ELR (cell line): ENCODE data around the gene STH.
"Not testable (repeated sequence)": the region's sequence is repeated elsewhere in the genome, so short reads cannot be mapped to it uniquely, and the experiment has no call there.

Source experiments
- DNase-seq: peaks from one replicate; pipeline ENCODE4 v3.0.0-alpha.2; 2015; ENCODE audit warnings: low read depth

Gene STH, protein sequence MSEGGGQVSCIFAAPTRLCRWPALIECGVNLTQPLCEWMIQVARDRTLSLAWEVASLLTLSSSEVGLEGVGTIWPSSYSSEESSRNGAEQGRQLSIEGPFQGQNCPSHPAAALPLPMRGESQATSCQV

GRCh38 chr17:45998987-45999899 lies at the start of gene STH:
TSS of gene STH (plus strand) at chr17:45999250. CDS start at chr17:45999280, 30 bp downstream.
- DNase-seq: no peak

DNA sequence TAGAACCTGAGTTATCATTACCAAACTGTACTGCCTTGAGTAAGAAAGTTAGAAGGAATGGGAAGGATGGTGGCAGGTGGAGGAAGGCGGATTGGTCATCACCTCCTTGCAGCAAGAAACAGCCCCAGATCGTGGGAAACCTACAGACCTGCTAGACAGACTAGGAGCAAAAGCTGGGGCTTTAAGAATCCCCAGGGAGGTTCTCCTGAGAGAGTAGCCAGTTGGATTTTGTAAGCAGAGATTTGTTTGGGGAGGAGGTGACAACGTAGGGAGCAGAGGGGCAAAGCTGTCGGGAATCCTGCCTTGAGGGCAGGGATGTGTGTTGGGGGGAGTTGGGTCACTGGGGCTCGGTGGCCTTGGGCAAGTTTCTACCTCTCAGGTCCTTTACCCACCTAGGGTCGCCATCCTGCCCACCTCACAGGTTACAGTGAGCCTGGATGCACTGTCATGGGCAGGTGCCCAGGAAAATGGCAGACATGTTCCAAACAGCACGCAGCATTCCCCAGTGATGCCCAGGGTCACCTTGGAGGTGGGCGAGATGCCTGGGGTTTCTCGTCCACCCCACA lies 49.2 kb upstream of the STH start:
- no peak for DNase-seq

DNA sequence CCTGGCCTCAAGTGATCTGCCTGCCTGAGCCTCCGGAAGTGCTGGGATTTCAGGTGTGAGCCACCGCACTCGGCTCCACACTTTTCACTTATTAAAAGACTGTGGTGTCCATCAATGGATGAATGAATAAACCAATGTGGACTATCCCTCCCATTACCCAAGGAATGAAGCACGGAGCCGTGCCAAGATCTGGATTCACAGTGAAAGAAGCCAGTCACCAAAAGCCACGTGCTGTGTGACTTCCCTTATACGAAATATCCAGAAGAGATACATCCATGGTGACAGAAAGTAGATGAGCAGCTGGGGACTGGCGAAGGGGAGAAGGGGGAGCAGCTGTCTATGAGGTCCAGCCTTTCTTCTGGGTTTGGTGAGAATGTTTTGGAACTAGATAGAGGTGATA lies 48.2 kb upstream of the STH start:
- no peak for DNase-seq

DNA sequence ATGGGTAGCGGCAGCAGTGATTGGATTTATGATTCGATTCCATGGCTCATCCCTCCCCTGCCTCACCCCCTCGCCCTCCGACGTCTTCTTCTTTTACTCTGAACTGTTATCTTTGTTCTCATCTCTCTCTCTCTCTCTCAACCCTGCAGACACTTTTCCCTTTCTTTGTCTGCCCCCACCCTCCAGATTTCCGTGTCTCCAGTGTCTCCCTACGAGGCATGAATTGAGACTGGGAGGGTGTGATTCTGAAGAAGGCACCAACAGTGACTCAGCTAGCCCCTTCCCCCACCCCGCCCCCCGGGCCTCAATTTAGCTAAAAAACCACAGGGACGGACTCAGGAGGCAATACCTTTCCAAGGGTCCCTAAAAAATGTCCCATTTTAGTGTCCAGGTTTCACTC lies 47.6 kb upstream of the STH start:
- no peak for DNase-seq

- DNase-seq: no peak
Measured at GRCh38 chr17:45951941-45952340, 47.1 kb upstream of the STH start.

GRCh38 chr17:45952814-45953320 lies 46.2 kb upstream of the STH start:
- no peak for DNase-seq

DNA sequence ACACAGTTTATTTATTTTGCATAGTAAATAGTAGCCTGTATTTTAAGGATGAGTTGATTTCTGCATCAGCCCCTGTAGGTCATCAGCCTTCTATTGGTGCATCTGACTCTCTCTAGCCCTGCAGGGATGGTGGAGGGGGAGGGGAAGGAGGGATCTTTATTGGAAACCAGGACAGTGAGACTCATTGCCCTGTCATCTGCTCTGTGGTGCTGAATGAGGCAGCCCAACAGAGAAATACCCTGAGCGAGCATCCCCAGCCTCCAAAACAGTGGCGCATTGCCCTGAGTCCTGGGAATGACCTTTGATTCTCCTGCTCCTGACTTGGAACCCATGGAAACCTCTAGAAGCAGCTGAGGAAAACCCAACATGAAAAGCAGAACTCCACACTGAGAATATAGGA lies 45.5 kb upstream of the STH start:
- DNase-seq: no peak

DNA sequence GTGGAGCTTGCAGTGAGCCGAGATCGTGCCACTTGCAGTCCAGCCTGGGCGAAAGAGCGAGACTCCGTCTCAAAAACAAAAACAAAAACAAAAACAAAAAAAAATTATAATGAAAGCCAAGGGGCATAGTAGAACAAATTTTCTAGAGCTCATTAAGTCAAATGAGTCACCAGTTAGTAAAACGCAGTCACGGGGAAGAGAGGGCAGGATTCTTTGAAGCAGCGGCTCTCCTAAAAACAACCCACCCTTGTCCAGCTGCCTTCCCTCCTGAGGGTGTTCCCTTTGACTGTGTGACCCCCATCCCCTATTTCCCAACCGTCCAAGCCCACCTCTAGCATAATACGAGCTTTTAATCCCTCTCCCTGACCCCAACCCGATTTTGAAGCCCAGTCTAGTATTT lies 44.1 kb upstream of the STH start:
- DNase-seq: peak; percentile 12

GRCh38 chr17:45955326-45955725 lies 43.7 kb upstream of the STH start:
- no peak for DNase-seq

DNA sequence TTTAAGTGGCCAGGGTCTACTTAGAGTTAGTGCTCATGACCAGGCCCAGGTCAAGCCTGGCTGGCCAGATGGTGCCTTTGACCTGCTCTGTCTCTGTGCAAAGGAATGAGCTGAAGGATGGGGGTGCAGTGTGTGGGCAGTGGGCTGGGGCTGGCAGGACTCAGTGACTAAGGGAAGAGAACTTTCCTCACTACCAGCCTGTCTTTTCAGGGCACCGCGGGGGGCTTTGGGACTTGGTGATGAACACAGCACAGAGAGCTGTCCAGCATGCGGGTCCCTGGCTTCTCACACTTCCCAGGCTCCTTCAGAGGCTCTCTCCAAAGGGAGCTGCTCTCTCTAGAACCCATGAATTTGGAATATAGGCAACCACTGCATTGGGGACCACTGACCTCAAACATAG lies 43.0 kb upstream of the STH start:
- DNase-seq: no peak

- not testable (repeated sequence) for DNase-seq
Measured at GRCh38 chr17:45956746-45957145, 42.3 kb upstream of the STH start.

DNA sequence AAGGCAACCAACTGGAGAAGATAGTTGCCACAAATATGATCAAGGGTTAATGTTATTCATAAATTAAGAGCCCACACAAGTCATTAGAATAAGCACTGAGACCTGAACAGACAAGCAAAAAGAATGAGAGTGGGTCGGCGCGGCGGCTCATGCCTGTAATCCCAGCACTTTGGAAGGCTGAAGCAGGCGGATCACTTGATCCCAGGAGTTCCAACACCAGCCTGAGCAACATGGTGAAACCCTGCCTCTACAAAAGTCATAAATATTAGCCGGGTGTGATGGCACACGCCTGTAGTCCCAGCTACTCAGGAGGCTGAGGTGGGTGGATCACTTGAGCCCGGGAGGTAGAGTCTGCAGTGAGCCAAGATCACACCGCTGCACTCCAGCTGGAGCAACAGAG lies 40.7 kb upstream of the STH start:
- DNase-seq: no peak

GRCh38 chr17:45958994-45959665 lies 39.9 kb upstream of the STH start:
- DNase-seq: no peak

DNA sequence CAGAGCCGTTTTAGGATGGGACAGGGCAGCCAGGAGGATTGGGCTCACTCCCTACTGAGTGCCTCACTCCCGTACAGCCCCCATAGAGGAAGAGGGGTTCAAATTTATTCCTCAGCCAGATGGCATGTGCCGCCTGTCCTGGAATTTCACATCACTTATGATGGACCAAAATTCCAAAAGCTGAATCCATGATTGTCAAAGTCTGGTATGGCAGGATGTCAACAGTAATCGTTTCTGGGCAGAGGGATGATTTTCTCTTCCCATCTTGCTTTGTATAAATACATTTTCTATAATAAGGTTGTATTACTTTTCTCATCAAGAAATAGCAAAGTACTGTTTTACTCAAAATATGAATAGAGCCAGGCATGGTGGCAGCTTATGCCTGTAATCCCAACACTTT lies 38.7 kb upstream of the STH start:
- DNase-seq: no peak

DNA sequence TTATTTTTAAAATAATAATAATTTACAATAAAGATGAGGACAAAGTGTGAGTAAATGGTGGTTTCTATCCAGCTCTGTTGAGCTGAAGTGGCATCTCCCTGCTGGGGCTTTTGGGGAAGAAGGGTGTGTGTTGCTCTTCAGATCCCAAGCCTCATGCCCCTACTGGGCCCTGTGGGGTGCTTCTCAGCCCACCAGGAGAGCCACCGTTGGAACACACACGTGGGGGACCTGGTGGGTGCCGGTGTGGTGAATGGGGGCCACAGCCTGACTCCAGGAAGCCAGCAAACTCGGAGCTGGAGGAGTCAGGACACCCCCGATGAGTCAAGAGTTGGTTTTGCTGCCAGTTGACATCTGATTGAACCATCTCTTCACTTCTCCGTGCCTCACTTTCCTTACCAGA lies 37.8 kb upstream of the STH start:
- DNase-seq: no peak

- no peak for DNase-seq
Measured at GRCh38 chr17:45962221-45962972, 36.7 kb upstream of the STH start.

- no peak for DNase-seq
Measured at GRCh38 chr17:45963283-45963682, 35.8 kb upstream of the STH start.

GRCh38 chr17:45963889-45964288 lies 35.2 kb upstream of the STH start:
- DNase-seq: no peak

GRCh38 chr17:45964634-45965033 lies 34.4 kb upstream of the STH start:
- no peak for DNase-seq

- DNase-seq: no peak
Measured at GRCh38 chr17:45965812-45966211, 33.2 kb upstream of the STH start.

- DNase-seq: no peak
Measured at GRCh38 chr17:45966606-45967280, 32.3 kb upstream of the STH start.
